Measurements from ENCODE around the gene IQGAP3.

Gene IQGAP3

GRCh38 chr1:156477526-156478249 lies 94.7 kb downstream of the IQGAP3 start:
- no peak for DNase-seq

GRCh38 chr1:156476501-156477298 lies 95.7 kb downstream of the IQGAP3 start:
- no peak for DNase-seq

- DNase-seq: no peak
Measured at GRCh38 chr1:156475568-156476500, 96.5 kb downstream of the IQGAP3 start.

All from NCI-H69 (cell line).